ENCODE measurements around the gene PRDM16. TPM values are rescaled to one million over a fixed set of nuclear protein-coding genes. Genes with fewer than 3 reads are reported as not detected.
"Not testable (repeated sequence)": the region's sequence is repeated elsewhere in the genome, so short reads cannot be mapped to it uniquely, and the experiment has no call there.

PRDM16 gene
- polyA plus RNA-seq, 10 donors, result 0.47 to 1.5 (median 0.92) TPM

GRCh38 chr1:3080053-3080955, 11.3 kb downstream of the PRDM16 start:
- no peak for DNase-seq

- DNase-seq, result no peak
Observed at GRCh38 chr1:3081171-3081683, 12.2 kb downstream of the PRDM16 start.

GRCh38 chr1:3082051-3082450, 13.0 kb downstream of the PRDM16 start:
- DNase-seq, result no peak

- no peak for DNase-seq
Observed at GRCh38 chr1:3082571-3083516, 13.8 kb downstream of the PRDM16 start.

DNA sequence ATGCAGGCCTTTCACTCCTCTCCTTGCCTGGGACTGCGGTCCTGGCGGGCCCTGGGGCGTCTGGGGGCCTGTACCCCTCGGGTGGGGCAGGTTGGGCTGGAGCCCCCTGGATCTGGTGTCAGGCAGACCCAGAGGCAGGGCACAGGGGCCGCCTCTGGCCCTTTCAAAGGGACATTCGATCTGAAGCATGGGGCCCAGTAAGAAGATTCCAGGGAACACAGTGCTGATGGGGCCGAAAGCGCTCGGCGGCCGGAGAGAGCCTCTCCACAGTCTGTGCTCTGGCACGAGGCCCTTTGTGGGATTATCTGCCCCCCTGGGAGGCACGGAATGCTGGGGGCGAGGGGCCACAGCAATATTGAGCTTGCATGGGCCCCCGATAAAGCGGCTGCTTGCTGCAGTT, 15.2 kb downstream of the PRDM16 start:
- DNase-seq, result no peak

GRCh38 chr1:3084726-3085125, 15.7 kb downstream of the PRDM16 start:
- no peak for DNase-seq

DNA sequence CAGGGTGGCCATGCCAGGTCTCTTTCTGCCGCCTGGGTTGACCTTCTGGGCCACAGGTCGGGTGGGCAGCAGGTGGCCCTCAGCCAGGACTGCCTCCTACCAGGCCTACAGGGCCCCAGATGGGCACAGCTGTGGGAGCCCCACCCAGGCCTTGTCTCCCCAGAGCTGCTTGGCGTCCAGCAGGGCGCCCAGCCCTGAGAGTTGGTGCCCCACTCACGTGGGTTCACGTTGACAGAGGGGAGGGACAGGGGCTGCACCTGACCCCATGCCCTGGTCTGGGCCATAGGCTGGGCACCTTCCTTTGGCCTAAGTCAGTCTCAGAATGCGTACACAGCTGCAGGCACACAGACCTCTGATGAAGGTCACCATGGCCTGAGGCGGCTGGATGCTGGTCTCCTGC, 16.7 kb downstream of the PRDM16 start:
- DNase-seq, result no peak

DNA sequence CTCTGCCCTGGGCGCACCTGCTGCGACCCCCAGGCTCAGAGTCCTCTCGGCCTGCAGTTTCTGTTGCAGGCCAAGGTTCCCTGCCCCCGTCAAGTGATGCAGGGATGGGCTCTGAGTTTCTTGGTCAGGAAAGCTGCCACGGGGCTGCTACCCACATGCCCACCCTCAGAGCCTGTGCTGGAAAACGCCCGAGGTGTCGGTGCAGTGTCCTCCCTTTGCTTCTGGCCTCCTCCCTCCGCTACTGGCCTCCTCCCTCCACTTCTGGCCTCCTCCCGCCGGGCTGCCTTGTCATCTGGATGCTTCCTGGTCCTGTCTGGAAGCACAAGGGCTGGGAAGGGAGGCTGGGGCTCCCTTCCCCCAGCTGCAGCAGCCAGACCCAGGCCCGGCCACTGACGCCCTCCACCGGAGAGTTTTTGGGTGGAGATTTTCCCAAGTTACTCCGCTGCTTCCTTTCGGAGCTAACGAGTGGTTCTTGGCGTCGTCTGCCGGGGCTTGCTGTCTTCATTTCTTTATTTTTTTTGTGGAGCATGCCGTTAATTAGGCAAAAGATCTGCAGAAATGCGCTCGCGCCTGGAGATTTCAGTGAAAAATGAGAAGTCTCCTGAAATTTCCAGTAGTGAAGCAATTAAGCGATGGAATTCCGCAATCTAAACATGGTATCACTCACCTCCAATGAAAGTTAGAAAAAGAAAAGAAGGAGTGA, 17.4 kb downstream of the PRDM16 start:
- DNase-seq, result no peak

- DNase-seq, result no peak
Observed at GRCh38 chr1:3087049-3087448, 18.0 kb downstream of the PRDM16 start.

DNA sequence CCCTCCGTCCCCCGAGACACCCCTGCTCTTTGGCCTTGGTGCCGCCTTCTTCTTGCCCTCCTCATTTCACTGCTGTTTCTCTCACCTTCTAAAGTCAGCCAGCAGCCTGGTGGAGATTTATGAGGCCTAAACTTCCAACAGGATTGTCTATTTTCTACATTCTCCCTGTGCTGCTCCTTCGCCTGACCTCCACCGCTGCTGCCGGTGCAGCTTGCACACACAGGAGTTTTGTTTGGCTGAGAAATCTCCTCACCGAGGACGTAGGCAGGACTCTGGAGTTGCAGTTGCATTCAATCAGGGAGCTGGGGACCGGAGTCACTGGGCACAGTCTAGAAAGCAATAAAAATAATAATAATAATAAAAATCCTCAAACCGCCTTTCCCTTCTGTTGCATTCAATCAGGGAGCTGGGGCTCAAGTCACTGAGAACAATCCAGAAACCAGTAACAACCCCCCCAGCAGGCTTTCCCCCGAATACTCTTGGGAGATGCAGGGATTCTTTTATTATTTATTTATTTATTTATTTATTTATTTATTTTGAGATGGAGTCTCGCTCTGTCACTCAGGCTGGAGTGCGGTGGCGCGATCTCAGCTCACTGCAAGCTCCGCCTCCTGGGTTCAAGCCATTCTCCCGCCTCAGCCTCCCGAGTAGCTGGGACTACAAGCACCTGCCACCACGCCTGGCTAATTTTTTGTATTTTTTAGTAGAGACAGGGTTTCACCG, 19.1 kb downstream of the PRDM16 start:
- not testable (repeated sequence) for DNase-seq

DNA sequence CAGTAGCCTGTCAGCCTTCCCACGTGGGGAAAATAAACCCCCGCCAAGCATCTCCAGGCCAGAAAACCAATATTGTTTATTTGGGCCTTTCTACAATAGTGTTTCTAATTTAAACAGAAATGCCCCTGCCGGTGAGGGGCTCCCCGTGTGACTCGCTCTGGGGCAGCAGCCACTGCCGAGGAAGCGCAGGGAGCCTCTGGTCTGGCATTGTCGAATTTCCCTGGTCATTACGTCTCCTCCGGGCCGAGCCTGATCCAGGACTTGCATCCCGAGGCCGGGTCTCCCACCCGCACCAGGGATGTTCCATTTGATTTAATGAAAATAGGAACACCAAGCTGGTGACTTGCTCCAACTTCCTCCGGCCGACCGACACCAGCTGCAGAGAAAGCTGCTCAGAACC, 20.5 kb downstream of the PRDM16 start:
- no peak for DNase-seq

GRCh38 chr1:3091334-3091733, 22.3 kb downstream of the PRDM16 start:
- DNase-seq, result no peak

GRCh38 chr1:3092530-3092929, 23.5 kb downstream of the PRDM16 start:
- no peak for DNase-seq

- DNase-seq, result peak in 1 of 3 donors; percentile 13
Observed at GRCh38 chr1:3093898-3094626, 25.1 kb downstream of the PRDM16 start.

DNA sequence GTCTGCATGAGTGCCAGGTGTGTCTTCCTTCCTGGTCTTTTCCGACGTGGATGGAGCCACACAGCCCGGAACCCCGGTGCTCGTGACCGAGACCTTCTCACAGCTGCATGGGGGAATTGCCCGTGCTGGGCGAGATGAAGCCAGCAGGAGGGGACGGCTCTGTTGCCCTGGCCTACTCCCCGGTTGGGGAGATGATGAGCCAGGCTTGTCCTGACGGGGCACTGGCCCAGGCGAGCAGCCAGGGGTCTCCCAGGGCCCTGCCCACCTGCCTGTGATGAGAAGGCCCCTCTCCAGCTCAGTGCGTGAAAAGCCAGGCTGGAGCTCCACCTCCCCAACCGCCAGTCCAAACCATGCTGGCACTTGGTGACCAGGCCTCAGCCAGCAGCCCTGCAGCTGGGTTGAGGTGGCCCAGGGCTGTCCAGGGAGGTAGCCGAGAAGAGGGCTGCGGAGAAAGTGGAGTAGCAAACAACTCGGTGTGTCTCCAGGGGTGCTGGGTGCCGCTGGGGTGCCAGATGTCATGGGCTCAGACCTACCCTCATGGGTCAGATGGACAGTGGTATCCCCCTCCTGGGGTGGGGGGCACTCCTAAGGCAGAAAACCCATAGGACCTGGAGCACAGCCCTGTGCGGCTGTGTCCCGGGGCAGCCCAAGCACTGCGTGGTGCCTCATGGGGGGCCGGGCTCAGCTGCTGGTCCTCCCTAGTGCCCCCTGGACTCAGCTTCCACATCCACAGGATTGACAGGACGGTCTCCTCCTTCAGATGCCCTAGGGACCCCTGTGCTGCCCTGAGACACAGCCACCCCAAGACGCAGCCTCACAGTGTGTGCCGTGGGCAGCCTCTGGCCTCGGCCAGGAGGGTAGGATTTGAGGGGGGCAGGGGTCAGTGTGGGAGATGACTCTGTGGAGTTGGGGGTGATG, 26.1 kb downstream of the PRDM16 start:
- no peak for DNase-seq

DNA sequence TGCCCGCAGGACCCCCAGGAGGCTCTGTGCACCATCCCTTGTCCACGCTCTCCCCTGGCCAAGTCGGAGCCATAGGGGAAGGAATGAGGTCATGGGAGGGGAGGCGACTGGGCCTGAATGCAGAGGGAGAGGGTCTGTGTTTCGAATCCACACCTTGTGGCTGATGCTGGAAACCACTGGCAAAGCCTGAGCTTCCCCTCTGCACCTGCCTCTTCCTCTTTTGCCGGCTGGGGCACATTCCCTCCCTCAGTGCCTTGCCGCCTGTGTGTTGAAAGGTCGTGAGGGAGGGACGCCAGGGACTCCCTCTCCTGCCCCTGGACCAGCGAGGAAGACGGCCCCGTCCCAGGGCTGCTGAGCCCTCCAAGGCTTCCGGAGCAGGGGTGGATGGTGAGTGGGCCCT, 27.3 kb downstream of the PRDM16 start:
- no peak for DNase-seq

DNA sequence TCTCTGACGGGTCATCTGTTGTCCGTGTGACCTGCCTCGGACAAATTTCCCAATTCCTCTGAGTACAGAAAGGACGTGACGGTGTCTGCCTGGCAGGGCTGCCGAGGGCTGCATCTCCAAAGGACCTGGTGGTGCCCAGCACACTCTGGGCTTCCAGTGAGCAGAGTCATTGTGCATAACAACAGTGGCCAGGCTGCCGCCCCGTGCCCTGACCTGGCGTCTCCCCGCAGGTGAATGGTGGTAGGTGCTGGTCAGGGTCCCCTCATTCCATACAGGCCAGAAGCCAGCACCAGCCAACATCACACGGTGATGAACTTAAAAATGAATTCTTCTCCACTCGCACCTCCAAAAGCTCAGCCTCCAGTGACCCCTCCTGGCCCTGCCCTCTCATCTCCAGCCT, 28.2 kb downstream of the PRDM16 start:
- no peak for DNase-seq

- DNase-seq, result no peak
Observed at GRCh38 chr1:3097861-3098260, 28.9 kb downstream of the PRDM16 start.

- no peak for DNase-seq
Observed at GRCh38 chr1:3099861-3100260, 30.9 kb downstream of the PRDM16 start.
